Naive thymus-derived CD4-positive, alpha-beta T cell (primary cell): ENCODE results near the gene KLHL8. TPM values are rescaled to one million over a fixed set of nuclear protein-coding genes. Genes with fewer than 3 reads are reported as not detected.
"Not testable (repeated sequence)": the region's sequence is repeated elsewhere in the genome, so short reads cannot be mapped to it uniquely, and the experiment has no call there.

Source experiments
- ATAC-seq: fragments of 150-1000 bp; cut with Tn5 transposase; 2 replicates; pipeline ENCODE4 v1.10.0; 2021; ENCODE audit warnings: mild to moderate bottlenecking, moderate library complexity
- CTCF ChIA-PET: fragments of 350-600 bp; sonication (Branson Sonifier 250); formaldehyde crosslinking; loops from one replicate; lab custom pipeline; 2021; ENCODE audit warnings: antibody characterized with exemption; lab: Charles Lee
- POLR2A ChIA-PET: fragments of 350-600 bp; sonication (Branson Sonifier 250); formaldehyde crosslinking; loops from one replicate; lab custom pipeline; 2021; ENCODE audit warnings: antibody characterized with exemption, inconsistent platforms; lab: Charles Lee
- DNase-seq, 9 donors: peaks; one replicate each; pipeline versions ENCODE4 v3.0.0 to v3.0.0-alpha.2; 2020 to 2022; ENCODE audit warnings: mixed read lengths in 1 of 9
- H3K27ac ChIP-seq: one replicate; pipeline ENCODE4 v1.7.0; 2013; ENCODE audit warnings: mild to moderate bottlenecking, low read depth, low read length, moderate library complexity
- H3K27me3 ChIP-seq, 2 donors: one replicate each; pipeline ENCODE4 v1.7.0; 2013; ENCODE audit warnings: low read length in 2 of 2, mild to moderate bottlenecking in 2 of 2, moderate library complexity in 2 of 2; ENCODE audit not compliant: control insufficient read depth in 2 of 2, insufficient read depth in 2 of 2
- H3K36me3 ChIP-seq, 3 experiments: 1 replicate in 2 of 3; 2 replicates in 1 of 3; pipeline ENCODE4 v1.7.0; 2013; ENCODE audit warnings: low read length in 3 of 3, mild to moderate bottlenecking in 3 of 3, moderate library complexity in 1 of 3; ENCODE audit not compliant: insufficient read depth in 3 of 3, control insufficient read depth in 2 of 3
- H3K4me1 ChIP-seq, 2 donors: one replicate each; pipeline ENCODE4 v1.7.0; 2013; ENCODE audit warnings: low read length in 2 of 2, mild to moderate bottlenecking in 2 of 2, moderate library complexity in 1 of 2; ENCODE audit not compliant: control insufficient read depth in 2 of 2, insufficient read depth in 2 of 2
- H3K4me3 ChIP-seq: 2 replicates; pipeline ENCODE4 v1.7.0; 2013; ENCODE audit warnings: mild to moderate bottlenecking, low read length
- H3K9me3 ChIP-seq, 3 experiments: 1 replicate in 2 of 3; 2 replicates in 1 of 3; pipeline ENCODE4 v1.7.0; 2013; ENCODE audit warnings: low read length in 3 of 3; ENCODE audit not compliant: control insufficient read depth in 2 of 3
- H3K27ac Mint-ChIP-seq, 9 donors: one replicate each; pipeline ENCODE4 v1.8.0; 2020 to 2022; ENCODE audit warnings: mixed read lengths in 9 of 9, mild to moderate bottlenecking in 8 of 9, moderate library complexity in 5 of 9, inconsistent platforms in 2 of 9
- H3K27me3 Mint-ChIP-seq, 5 donors: one replicate each; pipeline ENCODE4 v1.8.0; 2021 to 2022; ENCODE audit warnings: mixed read lengths in 5 of 5, mild to moderate bottlenecking in 1 of 5
- H3K36me3 Mint-ChIP-seq, 5 donors: one replicate each; pipeline ENCODE4 v1.8.0; 2020 to 2022; ENCODE audit warnings: mixed read lengths in 5 of 5, mild to moderate bottlenecking in 3 of 5, inconsistent platforms in 1 of 5
- H3K4me1 Mint-ChIP-seq, 7 donors: one replicate each; pipeline ENCODE4 v1.8.0; 2020 to 2022; ENCODE audit warnings: mixed read lengths in 7 of 7, mild to moderate bottlenecking in 3 of 7, inconsistent platforms in 1 of 7
- H3K4me3 Mint-ChIP-seq, 10 donors: one replicate each; pipeline ENCODE4 v1.8.0; 2020 to 2022; ENCODE audit warnings: mild to moderate bottlenecking in 10 of 10, mixed read lengths in 10 of 10, moderate library complexity in 6 of 10, inconsistent platforms in 2 of 10
- H3K9me3 Mint-ChIP-seq, 11 donors: one replicate each; pipeline ENCODE4 v1.8.0; 2020 to 2022; ENCODE audit warnings: mixed read lengths in 11 of 11, mild to moderate bottlenecking in 4 of 11, inconsistent platforms in 1 of 11, moderate library complexity in 1 of 11
- intact Hi-C, 2 donors: fragments of 100-400 bp; cut with micrococcal nuclease; formaldehyde crosslinking; loops; one replicate each; pipeline ENCODE4 v1.15.1; 2023
- polyA plus RNA-seq, 2 donors: library from polyadenylated mRNA; unstranded; fragments of 300-500 nt; fragmentation: Illumina TruSeq; gene quantifications; one replicate each; pipeline ENCODE4 v1.2.3, GENCODE V29; 2021
- total RNA-seq, 6 experiments: library from RNA in 5 of 6; stranded (reverse) in 5 of 6; gene quantifications; 1 replicate in 5 of 6; 2 replicates in 1 of 6; pipeline ENCODE4 v1.2.3 and lab custom pipeline; 2021 to 2026

Gene KLHL8
- total and polyA plus RNA-seq, 7 experiments from 2014 or later, result 9.7 to 15.7 (median 11.5) TPM

GRCh38 chr4:87225936-87226335 lies 5.5 kb upstream of the KLHL8 start:
- no peak overlapping the region for H3K27ac ChIP-seq
- CTCF ChIA-PET, result interaction anchor here (0.6 kb wide), 1 partner anchor 304 kb away, joined by 3 read pairs; no protein-coding TSS in a partner anchor
- H3K4me1 Mint-ChIP-seq, result peaks cover 0 to 5% (median 3%) of the 10 kb centered on the region in 7 donors
- no peak overlapping the region for H3K27ac Mint-ChIP-seq
- POLR2A ChIA-PET, result no interaction called here
- no peaks in the 10 kb centered on the region for H3K9me3 ChIP-seq
- ATAC-seq (no peak), DNase-seq (no peak)
- no peaks in the 10 kb centered on the region for H3K36me3 ChIP-seq
- H3K4me3 ChIP-seq, result no peak overlapping the region
- intact Hi-C loops, result loop anchor here in 1 of 2 donors (10.0 kb wide), 1 partner anchor 1299 kb away; the partner anchor contains the start of gene PYURF
- H3K27me3 Mint-ChIP-seq, result peaks cover 0 to 34% (median 0%) of the 10 kb centered on the region in 5 donors
- H3K36me3 Mint-ChIP-seq, result no peaks in the 10 kb centered on the region
- H3K27me3 ChIP-seq, result no peaks in the 10 kb centered on the region
- H3K4me3 Mint-ChIP-seq, result no peak overlapping the region
- H3K9me3 Mint-ChIP-seq, result no peaks in the 10 kb centered on the region
- no peaks in the 10 kb centered on the region for H3K4me1 ChIP-seq

GRCh38 chr4:87224141-87224923 lies 3.9 kb upstream of the KLHL8 start:
- Mint-ChIP-seq H3K4me1 (peaks cover under 1 to 11% (median 6%) of the 10 kb centered on the region in 7 donors), H3K36me3 (no peaks in the 10 kb centered on the region), H3K27ac (no peak overlapping the region), H3K27me3 (peaks cover 0 to 27% (median 0%) of the 10 kb centered on the region in 5 donors), H3K9me3 (no peaks in the 10 kb centered on the region), H3K4me3 (no peak overlapping the region)
- ATAC-seq (no peak), DNase-seq (no peak)
- Histone ChIP-seq H3K27me3 (no peaks in the 10 kb centered on the region), H3K9me3 (no peaks in the 10 kb centered on the region), H3K4me1 (peaks cover 0 to 2% of the 10 kb centered on the region in 2 donors), H3K27ac (no peak overlapping the region), H3K4me3 (no peak overlapping the region), H3K36me3 (peaks cover 0 to 5% (median 0%) of the 10 kb centered on the region in 3 experiments)
- POLR2A ChIA-PET, result no interaction called here
- intact Hi-C loops, result loop anchor here (5.0 to 10.0 kb wide), 3 partner anchors 72 to 1598 kb away; partner anchors contain the start of gene PYURF (in 1 of the 2)
- CTCF ChIA-PET, result interaction anchor here (0.8 to 1.0 kb wide), 2 partner anchors 53 to 290 kb away, joined by 3 read pairs; partner anchors contain the start of gene AFF1

GRCh38 chr4:87219632-87220093 lies 755 bp downstream of the KLHL8 start:
- intact Hi-C loops, result loop anchor here (1.0 to 10.0 kb wide), 15 partner anchors 10 to 1891 kb away; partner anchors contain the start of genes HSD17B11 (in 2 of the 2), NUDT9 (in 2 of the 2), TIGD2 (in 2 of the 2) and HERC3 (in 1 of the 2)
- peak overlapping the region; percentile 73 to 99 (median 94) for H3K4me3 Mint-ChIP-seq
- no peaks in the 10 kb centered on the region for H3K36me3 Mint-ChIP-seq

GRCh38 chr4:87217235-87217763 lies 3.1 kb downstream of the KLHL8 start:
- H3K27me3 ChIP-seq, H3K4me3 Mint-ChIP-seq, H3K36me3 ChIP-seq, ATAC-seq, H3K27ac ChIP-seq, DNase-seq, H3K27ac Mint-ChIP-seq, H3K9me3 Mint-ChIP-seq, H3K4me3 ChIP-seq, H3K4me1 ChIP-seq, H3K27me3 Mint-ChIP-seq, H3K36me3 Mint-ChIP-seq, H3K9me3 ChIP-seq: not testable (repeated sequence)
- POLR2A ChIA-PET, result interaction anchor here (1.0 kb wide), 1 partner anchor 295 kb away, joined by 3 read pairs; no protein-coding TSS in a partner anchor
- peaks cover 6 to 41% (median 20%) of the 10 kb centered on the region in 7 donors for H3K4me1 Mint-ChIP-seq
- intact Hi-C loops, result loop anchor here in 1 of 2 donors (5.0 to 10.0 kb wide), 2 partner anchors 35 to 1378 kb away; partner anchors contain the start of gene HERC3
- CTCF ChIA-PET, result interaction anchor here (0.6 kb wide), 1 partner anchor 122 kb away, joined by 4 read pairs; no protein-coding TSS in a partner anchor

More at GRCh38 chr4:87219632-87220093, 755 bp downstream of the KLHL8 start:
- DNase-seq (peak in 5 of 9 donors; percentile 39 to 71 (median 41)), ATAC-seq (peak; percentile 28)
- Histone ChIP-seq H3K4me1 (peaks cover 0 to 8% of the 10 kb centered on the region in 2 donors), H3K4me3 (peak overlapping the region; percentile 97), H3K9me3 (no peaks in the 10 kb centered on the region), H3K36me3 (peaks cover 0 to 5% (median 0%) of the 10 kb centered on the region in 3 experiments), H3K27ac (peak overlapping the region; percentile 92), H3K27me3 (no peaks in the 10 kb centered on the region)
- Mint-ChIP-seq H3K9me3 (no peaks in the 10 kb centered on the region), H3K27me3 (peaks cover 0 to 12% (median 0%) of the 10 kb centered on the region in 5 donors), H3K4me1 (peaks cover 6 to 32% (median 17%) of the 10 kb centered on the region in 7 donors), H3K27ac (peak overlapping the region; percentile 71 to 95 (median 91))
- ChIA-PET POLR2A (interaction anchor here (0.6 to 2.0 kb wide), 7 partner anchors 10 to 1237 kb away, joined by 3 to 11 read pairs (median 4); partner anchors contain the start of genes AFF1, HERC5 and NUDT9), CTCF (interaction anchor here (0.6 to 1.0 kb wide), 3 partner anchors 10 to 135 kb away, joined by 3 to 4 read pairs (median 3); no protein-coding TSS in a partner anchor)

- H3K27me3 ChIP-seq, result no peaks in the 10 kb centered on the region
- no peak for ATAC-seq
- intact Hi-C loops, result loop anchor here in 1 of 2 donors (5.0 to 10.0 kb wide), 2 partner anchors 34 to 1378 kb away; partner anchors contain the start of gene HERC3
Observed at GRCh38 chr4:87216469-87216868, 3.9 kb downstream of the KLHL8 start.

More at GRCh38 chr4:87216469-87216868, 3.9 kb downstream of the KLHL8 start:
- Mint-ChIP-seq H3K4me3 (no peak overlapping the region), H3K36me3 (no peaks in the 10 kb centered on the region), H3K9me3 (no peaks in the 10 kb centered on the region), H3K27ac (no peak overlapping the region), H3K27me3 (no peaks in the 10 kb centered on the region), H3K4me1 (peaks cover 6 to 45% (median 17%) of the 10 kb centered on the region in 7 donors)
- Histone ChIP-seq H3K4me3 (no peak overlapping the region), H3K36me3 (peaks cover 0 to 5% (median 0%) of the 10 kb centered on the region in 3 experiments), H3K4me1 (peaks cover 0 to 8% of the 10 kb centered on the region in 2 donors), H3K27ac (no peak overlapping the region), H3K9me3 (no peaks in the 10 kb centered on the region)
- ChIA-PET CTCF (interaction anchor here (0.9 kb wide), 1 partner anchor 67 kb away, joined by 3 read pairs; no protein-coding TSS in a partner anchor), POLR2A (interaction anchor here (0.9 to 1.0 kb wide), 2 partner anchors 174 to 210 kb away, joined by 3 read pairs; no protein-coding TSS in a partner anchor)
- no peak for DNase-seq
